Hematopoietic multipotent progenitor cell treated with erythropoietin and hydrocortisone succinate and interleukin-3 and kit ligand, for 17 days (in vitro differentiated cells): Measurements from ENCODE around the gene WDR37.

ENCODE experiments used
- DNase-seq: peaks from one replicate; pipeline ENCODE4 v3.0.0-alpha.2; 2015; ENCODE audit warnings: low spot score

WDR37 gene

DNA sequence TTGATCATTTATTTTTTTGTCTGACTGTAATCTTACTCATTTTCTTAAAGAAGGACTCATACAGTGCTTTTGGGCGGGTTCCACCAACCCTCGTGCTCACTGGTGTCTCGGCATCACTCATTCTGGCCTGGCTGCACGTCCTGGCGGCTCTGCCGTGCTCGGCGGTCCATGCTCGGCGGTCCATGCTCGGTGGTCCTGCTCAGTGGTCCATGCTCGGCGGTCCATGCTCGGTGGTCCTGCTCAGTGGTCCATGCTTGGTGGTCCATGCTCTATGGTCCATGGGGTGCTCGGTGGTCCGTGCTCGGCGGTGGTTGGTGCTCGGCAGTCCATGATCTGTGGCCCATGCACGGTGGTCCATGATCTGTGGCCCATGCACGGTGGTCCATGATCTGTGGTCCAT, 72.5 kb downstream of the WDR37 start:
- no peak for DNase-seq

DNA sequence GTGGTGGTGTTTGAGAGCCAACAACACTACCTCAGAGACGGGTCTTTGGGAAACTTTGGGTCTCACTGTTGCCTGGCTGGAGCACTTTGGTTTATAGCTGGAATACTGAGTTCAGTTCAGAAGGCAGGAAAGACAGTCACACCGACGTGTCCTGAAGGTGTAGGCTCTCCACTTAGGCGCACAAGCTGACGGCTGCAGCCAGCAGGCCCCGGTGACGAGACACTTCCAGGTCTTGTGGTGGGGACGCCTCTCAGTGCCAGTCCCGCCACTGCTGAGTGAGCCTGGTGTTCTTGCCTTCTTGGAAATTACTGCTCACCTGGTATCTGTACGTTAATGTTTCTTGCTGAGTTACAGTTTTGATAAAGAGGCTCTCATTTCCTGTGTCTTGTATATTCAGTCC, 74.0 kb downstream of the WDR37 start:
- no peak for DNase-seq

DNA sequence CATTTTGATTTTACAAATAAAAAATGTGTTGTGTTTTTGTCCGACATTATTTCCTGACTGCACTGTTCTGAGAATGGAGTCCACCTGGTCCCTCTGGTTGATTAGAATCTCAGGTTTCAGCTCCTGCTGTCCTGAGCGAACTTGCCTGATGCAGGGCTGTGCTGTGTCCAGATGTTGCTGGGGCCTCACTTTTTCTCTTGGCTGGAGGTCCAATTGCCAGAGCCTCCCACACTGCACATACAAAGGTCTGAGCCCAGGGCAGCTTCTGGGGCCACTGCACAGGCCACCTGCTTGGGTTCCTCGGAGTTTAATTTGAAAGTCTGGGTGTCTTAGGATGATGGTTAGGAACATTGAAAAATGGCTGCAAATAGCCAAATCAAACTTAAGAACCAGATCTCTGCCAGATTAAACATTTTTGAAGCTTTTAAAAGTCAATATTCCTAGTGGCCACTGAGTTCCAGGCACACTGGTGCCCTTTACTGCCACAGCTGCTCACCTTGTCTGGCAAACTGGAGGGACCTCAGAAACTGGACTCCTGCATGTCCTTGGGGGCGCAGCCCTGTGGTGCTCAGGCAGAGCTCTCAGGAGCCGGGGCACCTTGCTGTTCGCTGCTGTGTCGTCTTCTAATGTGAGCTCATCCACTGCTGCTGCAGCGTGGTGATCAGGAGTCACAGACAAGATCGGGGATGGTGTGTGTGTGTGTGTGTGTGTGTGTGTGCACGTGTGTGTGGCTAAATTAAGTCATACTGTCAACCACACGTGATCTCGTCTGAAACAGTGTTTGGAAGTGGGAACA, 75.0 kb downstream of the WDR37 start:
- no peak for DNase-seq

GRCh38 chr10:1132584-1132983, 76.4 kb downstream of the WDR37 start:
- DNase-seq = no peak

GRCh38 chr10:1133495-1134045, 77.4 kb downstream of the WDR37 start:
- DNase-seq = no peak

GRCh38 chr10:1134156-1134555, 78.0 kb downstream of the WDR37 start:
- DNase-seq = no peak

DNA sequence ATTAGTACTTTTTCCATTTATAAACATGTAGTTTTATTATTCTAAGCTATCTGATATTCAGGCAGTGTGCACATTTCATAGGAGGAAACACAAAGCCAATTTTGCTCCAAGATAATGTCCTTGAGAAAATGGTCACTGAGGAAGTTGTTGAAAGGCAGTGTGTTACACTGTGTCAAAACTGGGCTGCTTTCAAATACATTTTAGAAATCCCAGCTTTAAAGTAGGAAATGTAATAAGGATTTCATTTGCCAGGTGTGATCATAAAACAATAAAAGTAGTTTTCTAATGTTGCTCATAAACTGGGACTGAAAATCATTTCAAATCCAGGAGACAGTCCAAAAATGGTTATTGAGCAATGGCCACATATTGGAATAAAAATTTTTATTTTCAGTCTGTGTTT, 80.1 kb downstream of the WDR37 start:
- no peak for DNase-seq

DNA sequence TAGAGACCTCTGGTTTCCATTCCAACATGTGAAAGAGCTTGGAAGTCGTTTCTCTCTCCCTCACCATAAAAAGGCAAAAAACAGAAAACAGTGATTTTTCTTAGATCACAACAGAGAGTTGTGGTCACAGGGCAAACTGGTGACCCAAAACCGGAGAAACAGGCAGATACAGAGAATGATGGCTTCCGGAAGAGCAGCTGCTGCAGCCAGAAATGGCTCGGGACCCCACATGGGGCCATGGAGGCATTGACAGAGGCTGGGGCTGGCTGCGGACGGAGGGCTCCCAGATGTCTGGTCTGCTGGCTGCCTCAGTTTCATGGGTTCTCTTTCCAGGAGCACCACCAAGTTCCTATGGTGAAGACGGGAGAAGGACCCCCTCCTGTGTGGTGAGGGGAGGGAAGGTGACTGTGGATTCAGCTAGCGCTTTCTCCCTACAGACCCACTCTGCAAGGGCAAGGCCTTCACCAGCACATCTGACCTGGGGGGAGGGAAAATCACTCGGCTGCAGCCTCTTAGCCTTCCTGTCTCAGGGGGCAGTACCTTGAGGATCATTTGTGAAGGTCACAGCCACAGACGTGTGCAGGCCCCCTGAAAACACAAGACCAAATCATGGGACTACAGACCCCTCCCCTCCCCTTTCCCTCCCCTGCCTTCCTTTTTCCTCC, 81.4 kb downstream of the WDR37 start:
- no peak for DNase-seq

DNA sequence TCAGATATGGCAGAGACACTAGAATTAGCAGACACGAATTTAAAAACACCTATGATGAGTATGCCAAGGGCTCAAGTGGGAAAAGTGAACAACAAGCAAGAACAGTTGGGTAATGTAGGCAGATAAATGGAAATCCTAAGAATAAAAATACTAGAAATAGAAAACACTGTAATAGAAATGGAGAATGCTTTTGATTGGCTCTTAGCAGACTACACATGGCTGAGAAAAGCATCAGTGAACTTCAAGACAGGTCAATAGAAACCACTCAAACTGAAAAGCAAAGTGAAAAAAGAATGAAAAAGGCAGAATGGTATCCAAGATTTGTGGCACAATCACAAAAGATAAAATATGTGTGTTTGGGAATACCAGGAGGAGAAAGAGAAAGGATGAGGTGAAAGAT, 82.3 kb downstream of the WDR37 start:
- no peak for DNase-seq

- DNase-seq = no peak
Measured at GRCh38 chr10:1141261-1141660, 85.1 kb downstream of the WDR37 start.

DNA sequence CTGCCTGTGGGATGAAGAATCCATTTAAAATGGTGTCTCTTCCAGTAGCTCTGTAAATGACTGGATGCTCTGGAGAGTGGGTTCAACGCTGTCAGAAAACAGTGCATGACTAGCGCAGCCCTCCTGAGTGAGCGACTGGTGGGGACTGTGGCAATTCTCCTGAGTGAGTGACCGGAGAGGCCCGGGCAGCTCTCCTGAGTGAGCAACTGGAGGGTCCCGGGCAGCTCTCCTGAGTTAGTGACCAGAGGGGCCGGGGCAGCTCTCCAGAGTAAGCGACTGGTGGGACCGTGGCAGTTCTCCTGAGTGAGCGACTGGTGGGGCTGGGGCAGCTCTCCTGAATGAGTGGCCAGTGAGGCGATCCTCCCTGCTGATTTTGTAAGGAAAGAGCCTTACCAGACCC, 85.5 kb downstream of the WDR37 start:
- DNase-seq = no peak

- no peak for DNase-seq
Measured at GRCh38 chr10:1142596-1142995, 86.4 kb downstream of the WDR37 start.

DNA sequence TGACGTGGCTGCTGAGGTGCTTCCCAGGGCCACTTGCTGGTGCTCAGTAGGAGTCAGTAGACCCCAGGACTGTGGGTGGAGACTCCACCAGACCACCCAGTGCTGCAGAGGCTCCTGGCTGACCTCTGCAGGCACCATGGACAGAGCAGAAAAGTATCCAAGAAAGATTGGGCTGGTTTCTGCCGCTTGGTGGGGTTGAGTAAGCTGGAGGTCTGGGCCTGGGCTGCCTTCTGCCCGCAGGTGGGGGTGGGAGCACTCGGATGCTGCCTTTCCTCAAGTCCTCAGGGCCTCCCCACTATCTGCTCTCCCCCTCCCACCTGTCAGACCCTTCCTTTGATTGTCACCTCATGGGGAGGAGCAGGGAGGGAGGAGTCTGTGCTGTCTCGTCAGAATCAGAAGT, 91.6 kb downstream of the WDR37 start:
- no peak for DNase-seq

GRCh38 chr10:1148855-1149605, 92.8 kb downstream of the WDR37 start:
- no peak for DNase-seq

GRCh38 chr10:1149793-1150637, 93.8 kb downstream of the WDR37 start:
- DNase-seq = no peak

- DNase-seq = no peak
Measured at GRCh38 chr10:1150638-1150955, 94.4 kb downstream of the WDR37 start.

GRCh38 chr10:1151076-1152033, 95.2 kb downstream of the WDR37 start:
- no peak for DNase-seq

- no peak for DNase-seq
Measured at GRCh38 chr10:1152386-1153250, 96.4 kb downstream of the WDR37 start.

DNA sequence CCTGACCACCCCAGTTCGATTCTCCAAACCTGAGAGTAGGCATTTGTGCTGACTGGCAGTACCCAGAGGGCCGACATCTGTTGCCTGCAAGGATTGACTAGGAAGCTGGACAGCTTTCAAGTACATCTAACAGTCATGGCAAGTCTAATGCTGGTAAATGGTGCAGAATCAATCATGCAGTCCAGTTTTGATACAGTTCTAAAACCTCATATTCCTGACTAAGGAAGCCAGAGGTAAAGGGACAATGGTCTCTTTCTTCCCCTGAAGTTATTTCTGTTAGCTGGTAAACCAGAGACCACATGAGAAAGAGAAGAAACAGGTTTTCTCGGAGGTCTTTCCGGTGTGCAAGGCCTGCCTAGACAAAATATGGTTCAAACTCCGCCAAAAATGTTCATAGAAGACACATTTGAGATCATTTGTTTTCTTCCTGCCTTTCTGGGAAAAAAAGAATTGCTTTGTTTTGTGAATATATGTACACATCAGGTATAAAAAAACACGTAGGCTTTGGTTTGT, 97.1 kb downstream of the WDR37 start:
- no peak for DNase-seq
